HCT116 (cell line): Measurements from ENCODE around the gene PCID2. TPM values are rescaled to one million over a fixed set of nuclear protein-coding genes. Genes with fewer than 3 reads are reported as not detected.
A peak's percentile ranks its signal among the peaks of the same experiment; 100 is the strongest.

ENCODE experiments used
- ATAC-seq: fragments of 200-7000 bp; cut with Tn5 transposase; 2 replicates; pipeline ENCODE4 v1.9.1; 2020; ENCODE audit warnings: mild to moderate bottlenecking, moderate library complexity
- BruUV-seq: library from RNA; stranded (reverse); fragments of 400-500 nt; replicated peaks from 2 replicates; lab custom pipeline; 2021; lab: Mats Ljungman, UMichigan
- CTCF ChIA-PET: fragments of 300-600 bp; sonication (Branson Sonifier 250); formaldehyde crosslinking; loops from one replicate; lab custom pipeline; 2021; ENCODE audit warnings: antibody characterized with exemption; lab: Charles Lee
- POLR2A ChIA-PET: fragments of 300-600, 350-600 bp; sonication (Branson Sonifier 250); formaldehyde crosslinking; loops from one replicate; lab custom pipeline; 2021; ENCODE audit warnings: antibody characterized with exemption; lab: Charles Lee
- RAD21 ChIA-PET, 2 experiments: fragments of 300-600 bp; sonication (Branson Sonifier 250); formaldehyde crosslinking; loops; one replicate each; lab custom pipeline; 2023; ENCODE audit warnings: low total read pairs in 2 of 2; ENCODE audit not compliant: uncharacterized antibody in 2 of 2, unreplicated experiment in 2 of 2, low non-redundant PET in 1 of 2; lab: Charles Lee
- DNase-seq: peaks from one replicate; pipeline ENCODE4 v3.0.0-alpha.2; 2010; ENCODE audit warnings: low read depth, low spot score
- H2AFZ ChIP-seq: fragments of 200-600 bp; shearing (Covaris generic), sonication (generic); 2 replicates; pipeline ENCODE4 v1.6.1; 2017; ENCODE audit warnings: low read depth, mixed run types, mixed read lengths, antibody characterized with exemption, low read length; ENCODE audit not compliant: poor library complexity, severe bottlenecking
- H3K27ac ChIP-seq: 2 replicates; pipeline ENCODE4 v1.5.1; 2012; ENCODE audit warnings: low read depth, low read length
- H3K27me3 ChIP-seq: fragments of 200-600 bp; sonication (generic); 2 replicates; pipeline ENCODE4 v1.6.1; 2016; ENCODE audit warnings: mixed run types, low read length, mixed read lengths; ENCODE audit not compliant: insufficient read depth
- H3K36me3 ChIP-seq, 2 experiments: fragments of 200-500 bp in 1 of 2; fragments of 200-600 bp in 1 of 2; sonication (Bioruptor generic) in 1 of 2; sonication (generic) in 1 of 2; 2 replicates each; pipeline versions ENCODE4 v1.5.1 to v1.6.1; 2014 to 2016; ENCODE audit warnings: low read length in 2 of 2, inconsistent platforms in 1 of 2, mixed read lengths in 1 of 2, mixed run types in 1 of 2; ENCODE audit not compliant: insufficient read depth in 2 of 2, control insufficient read depth in 1 of 2
- H3K4me1 ChIP-seq, 2 experiments: fragments of 200-600 bp in 1 of 2; sonication (generic) in 1 of 2; 2 replicates each; pipeline versions ENCODE4 v1.5.1 to v1.6.1; 2012 to 2017; ENCODE audit warnings: low read length in 2 of 2, inconsistent platforms in 1 of 2, mild to moderate bottlenecking in 1 of 2, mixed read lengths in 1 of 2, mixed run types in 1 of 2, moderate library complexity in 1 of 2; ENCODE audit not compliant: insufficient read depth in 2 of 2, control insufficient read depth in 1 of 2
- H3K4me2 ChIP-seq: fragments of 200-600 bp; sonication (generic); 2 replicates; pipeline ENCODE4 v1.6.1; 2017; ENCODE audit warnings: mixed run types, low read length, mixed read lengths
- H3K4me3 ChIP-seq, 2 experiments: fragments of 200-600 bp in 1 of 2; sonication (generic) in 1 of 2; replicated peaks in 1 of 2; 2 replicates each; pipeline ENCODE4 v1.5.1; 2011 to 2016; ENCODE audit warnings: low read length in 2 of 2, control low read depth in 1 of 2, low read depth in 1 of 2, mild to moderate bottlenecking in 1 of 2, mixed read lengths in 1 of 2, mixed run types in 1 of 2
- H3K79me2 ChIP-seq: fragments of 200-600 bp; sonication (generic); 2 replicates; pipeline ENCODE4 v1.6.1; 2017; ENCODE audit warnings: mild to moderate bottlenecking, mixed run types, low read length, moderate library complexity, mixed read lengths; ENCODE audit not compliant: insufficient read depth
- H3K9ac ChIP-seq: fragments of 200-600 bp; sonication (generic); 2 replicates; pipeline ENCODE4 v1.6.1; 2016; ENCODE audit warnings: low read length, mixed read lengths
- H3K9me2 ChIP-seq: fragments of 200-600 bp; sonication (generic), shearing (Covaris generic); 2 replicates; pipeline ENCODE4 v1.6.1; 2017; ENCODE audit warnings: mixed run types, mild to moderate bottlenecking, moderate library complexity; ENCODE audit not compliant: insufficient read depth
- H3K9me3 ChIP-seq, 2 experiments: fragments of 200-500 bp in 1 of 2; fragments of 200-600 bp in 1 of 2; sonication (Bioruptor generic) in 1 of 2; sonication (generic) in 1 of 2; 2 replicates each; pipeline ENCODE4 v1.6.1; 2014 to 2017; ENCODE audit warnings: low read length in 2 of 2, mixed read lengths in 2 of 2, inconsistent platforms in 1 of 2, low read depth in 1 of 2, mild to moderate bottlenecking in 1 of 2, mixed run types in 1 of 2, moderate library complexity in 1 of 2; ENCODE audit not compliant: control insufficient read depth in 1 of 2, insufficient read depth in 1 of 2
- H4K20me1 ChIP-seq: fragments of 200-600 bp; sonication (generic), shearing (Covaris generic); 2 replicates; pipeline ENCODE4 v1.6.1; 2017; ENCODE audit warnings: mixed run types, mild to moderate bottlenecking, moderate library complexity; ENCODE audit not compliant: insufficient read depth
- ATF3 ChIP-seq: IDR thresholded peaks from 2 replicates; pipeline ENCODE4 v1.6.1; 2012
- EGR1 ChIP-seq: IDR thresholded peaks from 2 replicates; pipeline ENCODE4 v1.6.1; 2012; ENCODE audit warnings: low read depth
- EZH2 ChIP-seq: fragments of 200-600 bp; sonication (generic); IDR thresholded peaks from 2 replicates; pipeline ENCODE4 v1.6.1; 2017; ENCODE audit warnings: antibody characterized with exemption, mixed run types
- EZH2phosphoT487 ChIP-seq: fragments of 200-600 bp; IDR thresholded peaks from 2 replicates; pipeline ENCODE4 v1.6.1; 2018; ENCODE audit warnings: antibody characterized with exemption, borderline replicate concordance
- RAD21 ChIP-seq: IDR thresholded peaks from 2 replicates; pipeline ENCODE4 v1.6.1; 2012; ENCODE audit warnings: low read depth, mild to moderate bottlenecking
- SIN3A ChIP-seq: IDR thresholded peaks from 2 replicates; pipeline ENCODE4 v1.6.1; 2012; ENCODE audit warnings: low read depth
- YY1 ChIP-seq: IDR thresholded peaks from 2 replicates; pipeline ENCODE4 v1.6.1; 2011; ENCODE audit warnings: low read length, low read depth, moderate library complexity, mild to moderate bottlenecking; ENCODE audit not compliant: insufficient replicate concordance; ENCODE audit errors: extremely low read depth
- ZBTB33 ChIP-seq: IDR thresholded peaks from 2 replicates; pipeline ENCODE4 v1.6.1; 2011; ENCODE audit warnings: mild to moderate bottlenecking, low read length, moderate library complexity; ENCODE audit not compliant: insufficient replicate concordance; ENCODE audit errors: extremely low read depth
- intact Hi-C: fragments of 100-400 bp; cut with micrococcal nuclease; formaldehyde crosslinking; loops from 2 replicates; pipeline ENCODE4 v1.10.0; 2022
- total RNA-seq: library from RNA; stranded (reverse); gene quantifications from one replicate; pipeline ENCODE4 v1.2.1, GENCODE V29; 2021; ENCODE audit not compliant: unreplicated experiment

The PCID2 gene
- total RNA-seq, 1 experiment from 2014 or later = 73.3 TPM

GRCh38 chr13:113153810-113154748 is 54.4 kb downstream of the PCID2 start (continued):
- TF ChIP-seq ZBTB33 (no peak), EZH2 (no peak), RAD21 (no peak)

- ChIA-PET RAD21 (no interaction called here), CTCF (no interaction called here), POLR2A (no interaction called here)
- TF ChIP-seq EZH2phosphoT487 (no peak), EGR1 (no peak), YY1 (no peak), RAD21 (no peak), ZBTB33 (no peak), SIN3A (no peak), ATF3 (no peak)
- DNase-seq (no peak), ATAC-seq (peak; percentile 56)
- no peaks in the 10 kb centered on the region for H3K36me3 ChIP-seq
- peak overlapping the region; percentile 53 for H3K9ac ChIP-seq
- no peaks in the 10 kb centered on the region for H3K9me2 ChIP-seq
- H3K27ac ChIP-seq = peak overlapping the region; percentile 68
- peak overlapping the region; percentile 26 to 45 for H3K4me3 ChIP-seq
- BruUV-seq = TSS peak; percentile 96
- peaks cover 9 to 16% of the 10 kb centered on the region in 2 experiments for H3K4me1 ChIP-seq
- no peak overlapping the region for H2AFZ ChIP-seq
- H4K20me1 ChIP-seq = no peaks in the 10 kb centered on the region
- peak overlapping the region; percentile 73 for H3K4me2 ChIP-seq
- intact Hi-C loops = loop anchor here (10.0 kb wide), 1 partner anchor 68 kb away; no protein-coding TSS in a partner anchor
- no peaks in the 10 kb centered on the region for H3K79me2 ChIP-seq
- H3K27me3 ChIP-seq = no peaks in the 10 kb centered on the region
- H3K9me3 ChIP-seq = peaks cover 0 to 5% of the 10 kb centered on the region in 2 experiments; a peak in 1 of 4 replicates
Observed at GRCh38 chr13:113152984-113153809, 55.3 kb downstream of the PCID2 start.
